ENCODE results near the gene LCN9.

DNA sequence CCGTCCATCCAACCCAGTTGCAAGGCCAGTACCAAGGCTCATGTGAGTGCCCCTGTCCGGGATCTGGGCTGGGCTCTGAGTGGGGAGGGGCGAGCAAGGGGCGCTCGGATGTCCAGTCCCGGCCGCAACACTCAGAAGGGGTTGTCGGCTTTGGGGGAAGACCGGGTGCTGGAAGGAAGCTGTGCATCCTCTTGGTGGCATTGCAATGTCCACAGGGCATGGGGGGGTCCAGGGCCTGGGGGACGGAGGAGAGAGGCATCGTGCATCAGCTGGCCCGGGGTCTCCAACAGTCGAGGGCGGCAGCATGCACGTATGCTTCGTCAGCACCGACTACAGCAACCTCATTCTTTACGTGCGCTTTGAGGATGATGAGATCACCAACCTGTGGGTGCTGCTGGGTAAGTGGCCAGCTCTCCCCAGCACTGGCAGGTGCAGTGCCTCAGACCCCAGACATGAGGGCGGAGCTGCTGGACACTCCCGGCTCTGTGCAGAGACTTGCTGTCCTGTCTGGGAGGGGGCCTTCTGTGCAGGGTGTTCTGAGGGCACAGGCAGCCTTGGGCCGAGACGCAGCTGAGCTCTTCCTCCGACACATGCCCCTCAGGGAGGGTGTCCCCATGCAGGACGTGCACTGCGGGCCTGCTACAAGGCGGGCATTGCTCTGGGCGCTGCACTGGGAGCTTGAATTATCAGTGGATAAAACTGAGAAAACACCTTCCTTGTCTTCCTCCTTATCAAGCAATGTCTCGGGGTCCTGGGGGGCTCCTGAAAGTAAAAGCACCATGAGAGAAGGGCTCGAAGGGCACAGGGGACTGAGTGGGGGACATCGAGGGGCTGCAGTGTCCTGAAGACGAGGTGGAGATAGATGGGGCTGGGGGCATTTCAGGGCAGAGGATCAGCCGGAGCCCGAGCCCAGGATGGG is 46.2 kb upstream of the LCN9 start:
- TF ChIP-seq, protein P1, sequence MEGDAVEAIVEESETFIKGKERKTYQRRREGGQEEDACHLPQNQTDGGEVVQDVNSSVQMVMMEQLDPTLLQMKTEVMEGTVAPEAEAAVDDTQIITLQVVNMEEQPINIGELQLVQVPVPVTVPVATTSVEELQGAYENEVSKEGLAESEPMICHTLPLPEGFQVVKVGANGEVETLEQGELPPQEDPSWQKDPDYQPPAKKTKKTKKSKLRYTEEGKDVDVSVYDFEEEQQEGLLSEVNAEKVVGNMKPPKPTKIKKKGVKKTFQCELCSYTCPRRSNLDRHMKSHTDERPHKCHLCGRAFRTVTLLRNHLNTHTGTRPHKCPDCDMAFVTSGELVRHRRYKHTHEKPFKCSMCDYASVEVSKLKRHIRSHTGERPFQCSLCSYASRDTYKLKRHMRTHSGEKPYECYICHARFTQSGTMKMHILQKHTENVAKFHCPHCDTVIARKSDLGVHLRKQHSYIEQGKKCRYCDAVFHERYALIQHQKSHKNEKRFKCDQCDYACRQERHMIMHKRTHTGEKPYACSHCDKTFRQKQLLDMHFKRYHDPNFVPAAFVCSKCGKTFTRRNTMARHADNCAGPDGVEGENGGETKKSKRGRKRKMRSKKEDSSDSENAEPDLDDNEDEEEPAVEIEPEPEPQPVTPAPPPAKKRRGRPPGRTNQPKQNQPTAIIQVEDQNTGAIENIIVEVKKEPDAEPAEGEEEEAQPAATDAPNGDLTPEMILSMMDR (IDR thresholded peaks at IDR 0.05; ENCODE audit: insufficient read depth, low read depth, low read length), result no peak
- no peak for TF ChIP-seq EZH2 (IDR thresholded peaks at IDR 0.05; ENCODE audit: insufficient read depth, low read length)
